ENCODE data around the gene FES.
A peak's percentile ranks its signal among the peaks of the same experiment; 100 is the strongest.

FES gene

DNA sequence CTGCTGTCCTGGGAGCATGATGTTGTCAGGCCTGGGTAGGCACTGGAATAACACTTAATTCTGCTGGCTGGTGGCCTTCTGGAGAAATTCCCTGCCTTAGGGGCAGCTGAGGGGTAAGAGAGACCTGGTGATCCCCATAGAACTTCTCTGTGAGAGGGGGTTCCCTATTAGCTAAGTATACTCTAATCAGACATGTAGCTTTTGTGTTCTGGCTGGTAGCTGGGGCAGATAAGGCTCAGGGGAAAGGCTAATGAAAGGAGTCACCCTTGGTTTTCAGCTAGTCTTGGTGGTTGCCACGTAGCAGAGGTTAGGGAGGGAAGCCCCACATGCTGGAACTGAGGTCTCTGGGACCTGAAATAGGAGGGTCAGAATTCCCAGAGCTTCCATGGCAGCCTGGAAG lies 49.0 kb downstream of the FES start:
- no peak for DNase-seq

DNA sequence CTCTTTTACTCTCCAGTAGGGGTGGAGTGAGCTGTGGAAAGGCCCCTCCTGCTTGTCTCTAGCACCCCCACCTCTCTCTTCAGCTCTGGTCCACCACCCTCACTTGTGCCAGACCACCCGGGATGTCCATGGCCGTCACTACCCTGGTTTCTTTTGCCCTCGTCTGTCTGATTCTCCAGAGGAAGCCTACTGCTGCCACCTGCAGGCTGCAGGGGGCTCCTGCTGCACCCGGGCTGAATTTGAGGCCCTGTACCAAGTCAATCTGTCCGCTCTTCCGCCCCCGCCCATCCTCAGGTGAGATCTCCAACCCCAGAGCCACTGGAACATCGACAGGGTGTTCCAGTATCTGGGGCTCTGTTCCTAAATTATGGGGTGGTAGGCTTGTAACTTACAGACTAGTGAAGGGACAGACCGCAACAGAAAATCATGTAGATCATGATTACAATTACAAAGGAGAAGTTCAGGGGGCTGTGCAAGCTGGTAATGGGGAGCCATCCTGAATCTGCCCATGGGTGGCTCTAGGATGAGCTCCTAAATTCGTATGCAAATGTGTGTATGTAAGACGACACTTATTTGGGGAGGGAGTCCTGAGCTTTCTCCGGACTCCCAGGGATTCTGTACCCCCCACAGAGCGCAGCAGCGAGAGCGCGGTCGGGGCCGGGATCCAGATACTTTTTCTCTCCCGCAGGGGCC lies 50.1 kb downstream of the FES start:
- DNase-seq, result peak; percentile 56

DNA sequence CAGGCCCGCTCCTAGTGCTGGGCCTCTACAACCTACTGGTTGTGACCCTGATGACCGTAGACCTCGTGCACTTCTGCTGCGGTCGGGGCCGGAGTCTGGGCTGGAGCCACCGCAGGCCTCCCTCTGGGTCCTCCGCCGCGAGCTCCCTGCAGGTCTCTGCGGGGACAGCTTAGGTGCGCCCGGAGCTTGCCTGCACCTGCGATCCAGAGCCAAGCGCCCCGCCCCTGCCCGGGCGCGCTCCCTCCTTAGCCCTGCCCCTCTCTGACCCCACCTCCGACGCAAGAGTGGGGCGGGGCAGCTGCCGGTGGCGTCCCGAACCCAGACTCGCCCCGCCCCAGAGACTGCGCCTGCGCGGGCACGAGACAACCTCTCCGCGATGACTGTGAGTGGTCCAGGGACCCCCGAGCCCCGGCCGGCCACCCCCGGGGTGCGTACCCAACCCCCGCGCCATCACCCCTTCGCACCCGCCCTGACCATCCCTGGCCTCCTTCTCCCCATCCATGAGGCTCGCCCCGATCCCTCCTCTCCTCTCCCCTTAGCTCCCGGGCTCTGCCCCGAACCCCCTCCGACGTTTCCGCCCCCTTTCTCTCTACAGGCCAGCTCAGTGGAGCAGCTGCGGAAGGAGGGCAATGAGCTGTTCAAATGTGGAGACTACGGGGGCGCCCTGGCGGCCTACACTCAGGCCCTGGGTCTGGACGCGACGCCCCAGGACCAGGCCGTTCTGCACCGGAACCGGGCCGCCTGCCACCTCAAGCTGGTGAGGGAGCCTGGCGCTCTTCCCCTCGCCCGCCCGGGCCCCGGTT lies 50.8 kb downstream of the FES start, which contains the start of gene UNC45A:
UNC45A (plus strand) TSS at position 337 of the 803 bp plus-strand sequence; CDS start at position 377, 40 bp downstream.
- peak; percentile 34 for DNase-seq

DNA sequence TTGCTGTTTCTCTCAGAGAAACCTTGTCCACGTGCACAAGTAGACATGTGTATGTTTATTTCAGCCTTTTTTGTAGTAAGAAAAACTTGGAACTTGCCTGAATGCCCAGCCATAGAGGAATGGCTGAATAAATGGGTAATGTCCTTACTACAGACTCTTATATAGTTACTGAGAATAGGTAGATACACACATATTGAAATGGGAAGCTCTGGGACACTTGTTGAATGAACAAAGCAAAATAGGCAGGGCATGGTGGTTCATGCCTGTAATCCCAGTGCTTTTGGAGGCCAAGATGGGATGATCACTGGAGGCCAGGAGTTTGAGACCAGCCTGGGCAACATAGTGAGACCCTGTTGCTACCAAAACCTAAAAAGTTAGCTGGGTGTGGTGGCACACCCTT lies 52.5 kb downstream of the FES start:
- DNase-seq, result no peak

DNA sequence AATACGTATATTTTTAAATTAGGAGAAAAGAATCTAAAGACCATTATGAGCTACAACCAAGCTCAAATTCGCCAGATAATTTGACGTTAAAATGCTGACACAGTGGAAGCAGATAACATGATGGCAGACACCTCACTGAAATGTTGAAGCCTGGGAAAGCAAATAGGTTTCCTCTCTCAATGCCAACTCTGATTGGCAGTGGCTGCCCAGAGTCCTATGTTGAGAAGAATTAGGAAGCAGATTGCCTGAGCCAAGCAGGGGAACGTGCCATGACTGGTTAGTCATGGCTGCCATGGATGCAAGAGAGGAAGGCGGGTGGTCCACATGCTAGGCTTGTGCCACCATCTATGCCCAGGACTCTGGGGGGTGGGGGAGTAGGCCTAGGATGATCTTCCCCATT lies 54.0 kb downstream of the FES start:
- DNase-seq, result no peak

DNA sequence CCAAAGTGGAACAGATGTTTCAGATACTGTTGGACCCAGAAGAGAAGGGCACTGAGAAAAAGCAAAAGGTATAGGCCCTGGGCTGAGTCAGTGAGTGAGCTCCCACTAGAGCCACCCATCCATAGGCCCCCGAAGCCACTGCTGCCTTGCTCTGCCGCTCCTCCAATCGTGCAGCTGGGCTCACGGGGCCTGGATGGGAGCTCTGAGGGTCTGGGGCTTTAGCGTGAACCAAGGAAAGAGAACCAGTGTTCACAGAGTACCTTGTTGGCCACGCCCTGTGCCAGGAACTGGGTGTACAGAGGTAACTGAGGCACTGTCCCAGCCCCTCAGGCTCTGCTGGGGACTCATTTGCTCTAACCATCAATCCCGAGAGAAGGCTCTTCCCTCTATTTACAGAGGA lies 55.5 kb downstream of the FES start:
- no peak for DNase-seq

DNA sequence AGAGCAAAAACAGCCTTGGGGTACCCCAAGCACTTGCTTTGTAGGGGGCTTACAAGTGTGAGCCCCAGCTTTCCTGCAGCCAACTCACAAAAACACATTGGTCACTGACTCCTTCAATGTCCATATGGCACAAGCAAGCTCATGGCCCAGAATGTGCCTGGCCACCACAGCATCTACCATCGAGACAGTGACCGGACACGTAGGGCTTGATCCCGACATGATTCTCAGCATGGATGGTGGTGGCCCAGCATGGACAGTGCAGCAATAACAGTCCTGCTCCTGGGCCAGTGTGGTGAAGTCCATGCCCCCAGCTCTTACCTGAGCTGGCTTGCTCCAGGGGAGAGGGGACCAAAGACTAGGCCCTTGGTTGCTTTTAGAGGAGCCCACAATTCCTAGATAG lies 56.7 kb downstream of the FES start:
- DNase-seq, result no peak

DNA sequence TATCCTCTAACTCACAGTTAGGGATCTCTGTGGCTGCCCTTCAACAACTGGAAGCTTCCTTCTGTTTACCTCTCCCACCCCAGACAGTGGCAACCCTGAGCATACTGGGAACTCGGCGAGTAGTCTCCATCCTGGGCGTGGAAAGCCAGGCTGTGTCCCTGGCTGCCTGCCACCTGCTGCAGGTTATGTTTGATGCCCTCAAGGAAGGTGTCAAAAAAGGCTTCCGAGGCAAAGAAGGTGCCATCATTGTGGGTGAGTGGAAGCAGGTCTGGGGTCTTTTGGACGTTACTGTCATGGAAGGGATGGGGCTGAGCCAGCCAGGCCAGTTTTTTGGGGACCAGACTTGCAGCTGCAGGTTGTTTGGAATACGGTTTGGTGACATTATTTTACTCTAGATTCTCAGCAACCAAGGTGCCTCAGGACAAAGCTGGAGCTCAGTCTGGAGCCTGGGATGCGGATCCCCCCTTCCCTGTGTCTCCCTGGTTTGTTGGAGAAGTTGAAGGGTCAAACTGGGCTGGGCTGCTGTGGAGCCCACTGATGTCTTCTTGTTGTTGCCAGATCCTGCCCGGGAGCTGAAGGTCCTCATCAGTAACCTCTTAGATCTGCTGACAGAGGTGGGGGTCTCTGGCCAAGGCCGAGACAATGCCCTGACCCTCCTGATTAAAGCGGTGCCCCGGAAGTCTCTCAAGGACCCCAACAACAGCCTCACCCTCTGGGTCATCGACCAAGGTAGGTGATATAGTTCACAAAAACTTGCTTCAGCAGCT lies 58.2 kb downstream of the FES start:
- no peak for DNase-seq

DNA sequence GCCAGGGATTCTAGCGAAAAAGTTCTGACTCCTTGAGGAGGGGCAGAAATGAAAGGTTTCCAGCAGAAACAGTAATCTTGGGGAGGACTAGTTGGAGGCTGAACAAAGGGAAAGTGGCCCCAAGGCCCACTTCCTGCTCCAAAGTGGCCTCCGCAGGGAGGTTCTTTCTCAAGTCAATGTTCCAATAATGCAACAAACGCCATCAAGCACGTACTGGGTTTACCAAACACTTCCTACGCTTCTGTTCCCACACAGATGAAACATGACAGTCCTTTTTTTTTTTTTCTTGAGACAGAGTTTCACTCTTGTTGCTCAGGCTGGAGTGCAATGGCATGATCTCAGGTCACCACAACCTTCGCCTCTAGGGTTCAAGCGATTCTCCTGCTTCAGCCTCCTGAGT lies 60.8 kb downstream of the FES start:
- no peak for DNase-seq

Measured in NCI-H1436 treated with DMSO at 0.1 percent for 48 hours (cell line).